SH-SY5Y (cell line): ENCODE measurements around the gene LRRC63.

Source experiments
- GATA2 ChIP-seq: IDR thresholded peaks from 2 replicates; pipeline ENCODE4 v1.6.1; 2011; ENCODE audit warnings: mild to moderate bottlenecking, low read depth, low read length
- GATA3 ChIP-seq: IDR thresholded peaks from 2 replicates; pipeline ENCODE4 v1.6.1; 2011; ENCODE audit warnings: low read depth, mild to moderate bottlenecking, low read length, moderate library complexity

DNA sequence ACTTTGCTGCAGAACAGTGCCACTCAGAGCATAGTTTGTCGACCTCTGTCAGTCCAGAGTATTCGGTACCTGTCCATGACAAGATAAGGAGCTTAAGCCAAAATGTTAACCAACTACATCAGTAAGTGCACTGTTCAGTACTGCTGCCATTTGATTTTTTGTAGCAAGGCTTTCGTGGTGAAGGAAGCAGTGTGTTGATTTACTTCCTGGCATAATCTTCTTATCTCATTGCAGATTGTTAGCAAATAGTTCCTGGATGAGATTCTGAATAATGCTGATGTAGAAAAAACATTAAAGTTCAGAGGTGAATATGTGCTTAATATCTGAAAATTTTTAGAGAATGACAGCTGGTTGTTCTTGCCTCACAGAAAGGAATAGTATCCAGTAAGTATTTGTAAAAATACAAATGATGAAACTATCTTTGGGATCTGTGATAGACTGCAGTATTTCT is 85.7 kb downstream of the LRRC63 start:
- TF ChIP-seq GATA2: no peak
- TF ChIP-seq GATA3: no peak
